Gastroesophageal sphincter (tissue), 3 donors: ENCODE measurements around the gene RPTOR.

Experiments
- POLR2A ChIP-seq, 2 donors: fragments of 450-650 bp; IDR thresholded peaks; one replicate each; pipeline ENCODE4 v1.6.1; 2017; ENCODE audit warnings: antibody characterized with exemption in 2 of 2, mild to moderate bottlenecking in 2 of 2, moderate library complexity in 1 of 2
- TF ChIP-seq, protein P1 (sequence below), 4 experiments: fragments of 200-600 bp in 2 of 4; fragments of 450-650 bp in 2 of 4; sonication (generic) in 1 of 4; IDR thresholded peaks; one replicate each; pipeline ENCODE4 v1.5.1; 2017 to 2019; ENCODE audit warnings: antibody characterized with exemption in 4 of 4, mild to moderate bottlenecking in 2 of 4, moderate library complexity in 2 of 4

DNA sequence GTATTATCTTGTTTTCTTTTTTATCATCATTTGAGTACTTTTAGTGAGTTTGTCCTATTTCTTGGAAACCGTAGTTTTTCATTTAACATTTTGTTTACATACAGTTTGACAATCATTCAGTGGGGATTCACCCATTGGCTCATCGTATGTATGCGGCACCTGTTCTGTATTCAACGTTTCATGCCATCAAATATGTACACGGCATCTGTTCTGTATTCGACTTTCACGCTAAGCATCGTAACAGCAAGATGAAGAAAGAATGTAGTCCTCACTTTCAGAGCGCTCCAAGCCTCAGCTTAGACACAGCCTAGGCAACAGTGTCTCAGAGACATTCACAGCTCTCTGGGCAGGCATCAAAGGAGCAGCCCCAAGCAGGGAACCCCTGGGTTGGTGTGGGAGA is 269.9 kb downstream of the RPTOR start:
- no peak for TF ChIP-seq POLR2A (IDR thresholded peaks at IDR 0.05)
- TF ChIP-seq, protein P1, sequence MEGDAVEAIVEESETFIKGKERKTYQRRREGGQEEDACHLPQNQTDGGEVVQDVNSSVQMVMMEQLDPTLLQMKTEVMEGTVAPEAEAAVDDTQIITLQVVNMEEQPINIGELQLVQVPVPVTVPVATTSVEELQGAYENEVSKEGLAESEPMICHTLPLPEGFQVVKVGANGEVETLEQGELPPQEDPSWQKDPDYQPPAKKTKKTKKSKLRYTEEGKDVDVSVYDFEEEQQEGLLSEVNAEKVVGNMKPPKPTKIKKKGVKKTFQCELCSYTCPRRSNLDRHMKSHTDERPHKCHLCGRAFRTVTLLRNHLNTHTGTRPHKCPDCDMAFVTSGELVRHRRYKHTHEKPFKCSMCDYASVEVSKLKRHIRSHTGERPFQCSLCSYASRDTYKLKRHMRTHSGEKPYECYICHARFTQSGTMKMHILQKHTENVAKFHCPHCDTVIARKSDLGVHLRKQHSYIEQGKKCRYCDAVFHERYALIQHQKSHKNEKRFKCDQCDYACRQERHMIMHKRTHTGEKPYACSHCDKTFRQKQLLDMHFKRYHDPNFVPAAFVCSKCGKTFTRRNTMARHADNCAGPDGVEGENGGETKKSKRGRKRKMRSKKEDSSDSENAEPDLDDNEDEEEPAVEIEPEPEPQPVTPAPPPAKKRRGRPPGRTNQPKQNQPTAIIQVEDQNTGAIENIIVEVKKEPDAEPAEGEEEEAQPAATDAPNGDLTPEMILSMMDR (IDR thresholded peaks at IDR 0.05) = no peak
